ENCODE measurements around the gene STPG1.

Gene STPG1

GRCh38 chr1:24366707-24367106 lies 46.9 kb downstream of the STPG1 start:
- DNase-seq = no peak

GRCh38 chr1:24364975-24365678 lies 48.5 kb downstream of the STPG1 start:
- DNase-seq = no peak

- DNase-seq = no peak
Observed at GRCh38 chr1:24364605-24364974, 49.0 kb downstream of the STPG1 start.

- no peak for DNase-seq
Observed at GRCh38 chr1:24363994-24364393, 49.6 kb downstream of the STPG1 start.

- DNase-seq = no peak
Observed at GRCh38 chr1:24362982-24363614, 50.5 kb downstream of the STPG1 start.

- DNase-seq = no peak
Observed at GRCh38 chr1:24362396-24362795, 51.2 kb downstream of the STPG1 start.

- no peak for DNase-seq
Observed at GRCh38 chr1:24361811-24362210, 51.8 kb downstream of the STPG1 start.

GRCh38 chr1:24360681-24361080 lies 52.9 kb downstream of the STPG1 start:
- DNase-seq = no peak

GRCh38 chr1:24357038-24357437 lies 56.5 kb downstream of the STPG1 start:
- no peak for DNase-seq

- no peak for DNase-seq
Observed at GRCh38 chr1:24355466-24355865, 58.1 kb downstream of the STPG1 start.

- DNase-seq = no peak
Observed at GRCh38 chr1:24353292-24353891, 60.2 kb downstream of the STPG1 start.

GRCh38 chr1:24351918-24352627 lies 61.5 kb downstream of the STPG1 start:
- no peak for DNase-seq

GRCh38 chr1:24351247-24351646 lies 62.3 kb downstream of the STPG1 start:
- no peak for DNase-seq

GRCh38 chr1:24349891-24350290 lies 63.7 kb downstream of the STPG1 start:
- DNase-seq = no peak

GRCh38 chr1:24348196-24348595 lies 65.4 kb downstream of the STPG1 start:
- no peak for DNase-seq

GRCh38 chr1:24347159-24347934 lies 66.2 kb downstream of the STPG1 start:
- DNase-seq = no peak

GRCh38 chr1:24345334-24345733 lies 68.2 kb downstream of the STPG1 start:
- DNase-seq = no peak

GRCh38 chr1:24344090-24344742 lies 69.4 kb downstream of the STPG1 start:
- DNase-seq = no peak

GRCh38 chr1:24343412-24344089 lies 70.0 kb downstream of the STPG1 start:
- no peak for DNase-seq

GRCh38 chr1:24341260-24341659 lies 72.3 kb downstream of the STPG1 start:
- DNase-seq = no peak

- DNase-seq = no peak
Observed at GRCh38 chr1:24340770-24341169, 72.8 kb downstream of the STPG1 start.

GRCh38 chr1:24339996-24340395 lies 73.6 kb downstream of the STPG1 start:
- no peak for DNase-seq

Data from CD4-positive, alpha-beta T cell treated with Interleukin-10 for 1 hour (primary cell).